HG03025 (cell line): ENCODE results near the gene UBASH3B.
"Not testable (repeated sequence)": the region's sequence is repeated elsewhere in the genome, so short reads cannot be mapped to it uniquely, and the experiment has no call there.

ENCODE experiments used
- ATAC-seq: cut with Tn5 transposase; IDR thresholded peaks from one replicate; pipeline ENCODE4 v1.9.1; 2021; ENCODE audit warnings: mild to moderate bottlenecking, moderate library complexity; ENCODE audit not compliant: unreplicated experiment, low FRiP score

Gene UBASH3B

DNA sequence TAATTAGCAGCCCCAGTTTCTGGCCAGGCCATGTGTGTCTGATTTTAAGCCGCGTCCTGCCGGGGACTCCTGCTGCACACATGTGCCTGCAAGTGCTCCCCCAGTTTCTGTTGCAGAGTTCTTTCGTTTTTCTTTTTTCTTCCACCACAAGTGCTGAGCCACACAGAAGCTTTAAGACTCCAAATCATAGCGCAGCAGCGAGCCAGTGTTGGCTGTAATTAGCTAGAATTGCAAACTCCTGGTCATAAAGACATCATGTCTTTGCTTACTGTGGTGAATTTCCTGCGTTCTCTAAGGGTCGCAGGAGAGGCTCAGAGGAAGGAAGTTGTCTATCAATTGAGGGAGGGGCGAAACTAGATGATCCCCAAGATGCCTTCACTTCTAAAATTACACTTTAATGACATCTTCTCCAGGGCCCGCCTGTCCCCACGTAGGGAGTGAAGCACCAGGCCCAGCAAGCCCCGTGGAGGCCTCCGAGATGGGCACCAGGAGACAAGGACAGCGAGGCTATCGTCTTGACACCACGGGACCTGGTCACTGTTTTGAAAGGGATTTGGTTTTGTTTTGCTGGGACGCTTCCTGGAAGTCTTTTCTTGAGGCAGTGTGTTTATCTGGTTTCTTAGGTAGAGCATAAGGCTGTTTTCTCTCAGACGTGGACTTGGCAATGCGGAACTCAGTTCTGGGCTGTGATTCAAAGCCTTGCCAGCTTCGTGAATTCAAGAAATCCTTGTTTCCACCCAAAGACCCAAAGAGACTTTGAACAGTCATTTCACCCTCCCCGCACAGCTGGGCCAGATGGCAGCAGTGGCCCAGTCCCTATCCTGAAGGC is 71.8 kb downstream of the UBASH3B start:
- ATAC-seq, result peak; percentile 79

DNA sequence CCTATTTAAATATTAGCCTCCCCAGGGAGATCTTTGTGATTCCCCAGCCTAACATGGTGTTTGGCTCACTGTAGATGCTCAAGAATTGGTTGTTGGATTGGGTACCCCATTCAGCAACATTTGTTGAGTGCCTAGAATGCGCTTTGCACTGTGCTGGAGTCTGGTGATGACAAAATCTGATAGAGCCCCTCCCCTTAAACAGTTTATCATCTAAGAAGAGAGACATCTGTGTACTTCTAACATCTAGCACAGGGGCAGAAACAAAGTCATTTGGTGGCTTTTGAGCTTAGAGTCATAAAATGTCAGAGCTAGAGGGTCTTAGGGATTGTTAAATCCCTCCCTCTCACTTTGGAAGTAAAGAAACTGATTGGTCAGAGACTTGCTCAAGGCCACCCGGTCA is 73.0 kb downstream of the UBASH3B start:
- no peak for ATAC-seq

DNA sequence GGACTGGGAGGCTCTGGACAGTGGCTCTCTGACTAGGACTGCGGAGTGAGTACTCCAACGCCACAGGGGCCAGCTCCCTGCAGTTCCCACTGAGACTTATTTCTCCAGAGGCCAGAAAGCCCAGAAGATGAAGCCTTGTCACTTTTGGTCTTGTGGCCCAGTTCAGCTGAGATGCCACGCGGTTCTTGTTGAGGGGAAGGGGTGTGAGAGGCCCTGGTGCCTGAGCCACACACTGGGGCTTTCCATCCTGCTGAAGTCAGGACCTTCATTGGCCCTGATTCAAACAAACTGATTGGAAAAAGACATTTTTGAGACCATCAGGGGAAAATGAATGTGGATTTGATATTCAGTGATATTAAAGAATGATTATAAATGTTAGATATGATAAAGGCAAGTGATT is 73.6 kb downstream of the UBASH3B start:
- ATAC-seq, result no peak

DNA sequence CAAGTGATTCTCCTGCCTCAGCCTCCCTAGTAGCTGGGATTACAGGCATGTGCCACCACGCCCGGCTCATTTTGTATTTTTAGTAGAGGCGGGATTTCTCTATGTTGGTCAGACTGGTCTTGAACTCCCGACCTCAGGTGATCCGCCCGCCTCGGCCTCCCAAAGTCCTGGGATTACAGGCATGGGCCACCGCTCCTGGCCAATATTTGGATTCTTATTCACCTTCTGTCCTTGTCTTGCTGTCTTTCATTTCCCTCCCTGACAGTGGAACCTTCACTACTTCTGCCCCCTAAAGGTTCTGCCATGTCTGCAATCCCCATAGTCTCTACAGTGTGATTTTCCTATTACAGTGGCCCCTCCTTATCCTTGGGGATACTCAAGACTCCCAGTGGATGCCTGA is 75.2 kb downstream of the UBASH3B start:
- not testable (repeated sequence) for ATAC-seq

DNA sequence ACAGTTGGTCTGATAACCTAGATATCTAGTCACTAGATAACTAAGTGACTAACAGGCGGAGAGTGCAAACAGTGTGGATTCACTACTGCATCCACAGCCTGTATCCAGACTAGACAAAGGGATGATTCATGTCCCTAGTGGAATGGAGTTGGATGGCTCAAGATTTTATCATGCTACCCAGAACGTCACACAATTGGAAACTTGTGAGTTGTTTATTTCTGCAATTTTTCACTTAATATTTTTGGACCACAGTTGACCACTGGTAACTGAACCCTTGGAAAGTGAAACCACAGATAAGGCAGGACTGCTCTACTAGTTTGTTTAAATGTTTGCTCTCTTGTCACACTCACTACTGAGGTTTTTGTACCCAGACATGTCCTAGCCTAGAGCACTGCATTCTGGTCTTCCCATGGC is 76.0 kb downstream of the UBASH3B start:
- no peak for ATAC-seq

DNA sequence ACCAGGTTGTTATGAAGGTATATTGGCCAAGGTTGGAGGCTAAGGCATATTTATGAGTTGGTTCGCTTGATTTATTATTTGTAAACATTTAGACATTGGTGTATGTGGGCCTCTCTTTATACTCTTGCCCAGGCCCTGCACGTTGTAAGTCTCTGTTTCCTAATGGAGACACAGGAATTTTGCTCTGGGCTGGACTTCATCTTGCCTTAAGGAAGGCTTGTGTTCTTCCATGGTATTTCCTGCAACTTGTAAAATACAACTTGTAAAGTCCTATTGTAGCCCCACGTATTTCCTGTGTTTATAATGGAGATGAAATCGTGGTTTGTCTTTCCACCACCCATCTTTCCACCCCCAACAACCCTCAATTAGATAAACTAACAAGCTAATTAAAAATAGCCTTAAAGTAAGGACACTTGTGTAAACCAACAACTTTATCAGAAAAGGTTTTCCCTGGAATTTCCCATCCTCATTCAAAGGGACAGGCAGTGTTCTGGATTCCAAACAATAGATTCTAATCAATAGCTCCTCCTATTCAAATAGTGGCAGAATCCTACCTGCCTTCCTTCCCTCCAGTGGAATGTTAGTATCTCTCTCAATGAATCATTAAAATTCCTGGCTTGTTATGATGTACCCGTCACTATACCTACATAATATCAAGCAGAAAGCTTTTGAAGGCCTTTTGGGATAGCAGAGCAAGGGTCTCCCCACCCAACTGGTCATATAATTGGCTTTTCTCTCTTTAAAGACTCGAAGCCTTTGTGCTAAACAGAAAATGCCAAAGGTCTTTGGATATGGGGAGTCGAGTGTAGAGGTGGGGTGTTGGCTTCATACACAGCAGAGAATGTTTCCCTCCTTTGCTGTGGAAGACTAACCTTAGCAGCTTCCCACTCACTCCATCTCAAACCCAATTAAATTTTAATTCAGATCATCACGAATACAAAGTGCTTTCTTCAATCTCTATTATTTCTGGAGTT is 77.1 kb downstream of the UBASH3B start:
- no peak for ATAC-seq

DNA sequence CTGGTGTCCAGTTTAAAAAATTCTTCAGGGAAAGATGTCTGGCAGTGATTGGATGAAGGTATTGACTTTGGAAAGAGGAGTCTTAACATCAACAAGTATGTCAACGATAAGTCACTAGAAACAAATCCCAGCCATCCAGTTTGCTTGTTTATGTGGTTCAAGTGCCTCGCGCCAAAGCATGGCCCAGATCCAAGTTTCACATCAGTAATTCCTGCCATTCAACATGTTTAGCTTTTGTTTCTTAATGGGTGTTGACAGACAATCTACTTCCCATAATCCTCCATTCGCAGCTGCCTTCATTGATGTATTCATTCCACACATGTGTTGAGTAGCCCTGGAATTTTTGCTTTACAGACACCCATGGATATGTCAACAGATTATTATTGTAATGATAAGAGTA is 77.8 kb downstream of the UBASH3B start:
- no peak for ATAC-seq

DNA sequence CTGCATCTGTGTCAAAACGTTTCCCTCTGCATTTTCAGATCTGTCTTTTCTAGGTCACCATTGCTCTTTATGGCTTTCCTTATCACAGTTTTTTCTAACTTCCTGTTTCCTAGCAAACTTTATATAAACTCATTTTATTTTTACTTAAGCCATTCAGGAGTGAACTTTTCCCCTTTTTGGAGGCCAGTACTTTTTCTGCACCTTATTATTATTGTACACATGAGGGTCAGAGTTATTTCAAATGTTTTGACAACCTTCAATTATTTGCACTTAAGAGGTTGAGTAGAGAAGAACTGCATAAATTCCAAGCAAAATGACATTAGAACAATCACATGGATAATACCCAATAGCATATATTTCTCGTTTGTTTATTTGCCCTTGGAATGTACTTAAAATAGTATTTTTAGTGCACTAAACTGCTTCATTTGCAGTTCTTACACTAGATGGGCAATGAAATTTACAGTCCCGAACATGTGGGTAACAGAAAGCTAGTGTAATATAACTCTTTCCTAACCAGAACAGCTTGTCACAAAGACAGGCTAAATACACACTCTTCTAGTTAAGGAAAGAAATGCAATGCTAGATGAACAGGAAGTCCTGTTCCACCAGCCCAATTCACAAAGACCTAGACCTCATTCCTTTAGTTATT is 79.5 kb downstream of the UBASH3B start:
- ATAC-seq, result no peak

DNA sequence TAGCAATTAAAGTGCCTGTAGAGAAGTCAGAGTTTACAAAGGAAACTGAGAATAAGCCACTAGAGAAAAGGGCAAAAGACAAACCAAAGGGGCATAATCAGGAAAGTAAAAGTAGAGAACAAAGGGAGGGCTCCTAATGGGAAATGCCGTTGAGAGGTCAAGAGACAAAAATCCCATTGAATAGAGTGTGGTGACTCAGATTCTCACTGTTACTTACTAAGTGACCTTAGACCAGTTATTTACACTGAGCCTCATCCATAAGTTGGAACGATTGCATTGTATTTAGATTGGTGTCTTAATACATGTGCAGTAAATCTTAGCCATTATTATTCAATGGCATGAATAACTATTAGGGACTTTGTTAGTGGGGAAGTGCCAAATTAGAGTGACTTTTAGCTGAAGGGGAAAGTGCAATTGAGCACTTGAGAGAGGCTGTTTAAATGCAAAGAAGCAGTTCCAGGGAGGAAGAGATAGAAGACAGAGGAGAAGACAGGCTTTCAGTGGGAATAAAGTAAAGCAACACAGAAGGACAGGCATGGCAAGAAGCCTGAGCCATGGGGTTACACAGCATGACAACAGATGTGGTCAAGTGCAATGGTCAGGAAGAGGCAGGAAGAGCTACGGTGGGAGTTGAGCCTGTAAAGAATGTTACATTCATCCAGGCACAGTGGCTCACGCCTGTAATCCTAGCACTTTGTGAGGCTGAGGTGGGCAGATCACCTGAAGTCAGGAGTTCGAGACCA is 82.6 kb downstream of the UBASH3B start:
- no peak for ATAC-seq

DNA sequence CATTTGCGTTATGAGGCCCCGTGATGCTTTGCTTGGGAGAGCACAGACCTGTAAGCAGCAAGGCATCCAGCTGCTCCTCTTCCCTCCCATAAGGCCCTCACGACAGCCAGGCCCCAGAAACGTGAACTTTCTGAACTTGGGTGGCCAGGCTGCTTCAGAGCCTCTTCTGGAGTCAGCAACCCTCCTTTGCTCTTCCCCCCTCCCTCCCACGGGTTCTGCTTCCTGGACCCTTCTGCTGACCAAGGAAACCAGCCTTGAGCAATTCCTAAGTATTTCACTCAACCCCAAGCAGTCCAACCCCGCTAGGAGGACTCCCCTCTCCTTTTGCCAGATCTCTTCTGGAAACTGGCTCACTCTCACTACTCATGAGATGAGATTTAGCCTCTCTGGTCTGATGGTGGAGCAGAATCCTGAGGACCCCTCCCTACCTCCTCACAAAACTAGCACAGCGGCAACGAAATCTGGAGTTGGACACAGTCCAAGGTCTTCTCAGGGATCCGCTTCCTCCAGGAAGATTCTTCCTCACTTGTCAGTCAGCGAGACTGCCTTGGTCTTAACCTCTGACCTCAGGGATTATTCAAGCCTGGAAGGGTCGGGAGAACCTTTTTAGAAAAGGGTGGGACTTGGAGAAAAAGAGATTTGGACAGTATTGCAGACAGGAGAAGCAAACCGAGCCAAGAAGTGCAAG is 86.2 kb downstream of the UBASH3B start:
- ATAC-seq, result no peak

DNA sequence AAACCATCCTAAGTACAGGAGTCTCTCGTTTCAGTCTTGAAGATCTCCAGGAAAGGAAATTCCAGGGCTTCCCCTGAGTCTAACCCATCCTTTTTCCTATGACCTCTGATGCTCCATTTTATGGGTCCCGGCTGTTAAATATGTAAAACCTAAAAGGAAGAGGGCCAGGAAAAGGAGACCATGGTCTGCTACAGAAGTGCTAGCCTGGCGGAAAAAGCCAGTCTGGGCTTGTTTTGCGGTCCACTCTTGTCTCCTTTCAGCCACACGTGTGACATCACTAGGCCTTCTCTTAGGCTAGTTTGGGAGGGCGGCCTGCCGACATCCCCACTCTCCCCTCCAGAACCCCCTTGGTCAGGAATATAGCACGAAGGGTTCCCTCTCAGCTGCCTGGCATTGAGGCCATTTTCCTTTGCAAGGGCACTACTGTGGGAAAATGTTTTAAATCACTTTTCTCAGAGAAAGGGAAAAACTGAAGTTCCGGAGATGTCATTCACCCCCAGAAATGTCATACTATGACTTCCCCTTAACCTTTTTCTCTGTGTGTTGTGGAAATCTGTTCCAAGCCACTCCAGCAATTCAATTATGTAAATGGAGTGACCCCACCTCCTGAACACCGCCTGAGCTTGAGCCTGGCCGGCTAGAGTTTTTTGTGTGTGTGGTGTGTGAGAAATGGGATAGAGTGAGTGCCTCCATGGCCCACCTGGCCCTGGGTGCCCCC is 86.9 kb downstream of the UBASH3B start:
- ATAC-seq, result no peak

DNA sequence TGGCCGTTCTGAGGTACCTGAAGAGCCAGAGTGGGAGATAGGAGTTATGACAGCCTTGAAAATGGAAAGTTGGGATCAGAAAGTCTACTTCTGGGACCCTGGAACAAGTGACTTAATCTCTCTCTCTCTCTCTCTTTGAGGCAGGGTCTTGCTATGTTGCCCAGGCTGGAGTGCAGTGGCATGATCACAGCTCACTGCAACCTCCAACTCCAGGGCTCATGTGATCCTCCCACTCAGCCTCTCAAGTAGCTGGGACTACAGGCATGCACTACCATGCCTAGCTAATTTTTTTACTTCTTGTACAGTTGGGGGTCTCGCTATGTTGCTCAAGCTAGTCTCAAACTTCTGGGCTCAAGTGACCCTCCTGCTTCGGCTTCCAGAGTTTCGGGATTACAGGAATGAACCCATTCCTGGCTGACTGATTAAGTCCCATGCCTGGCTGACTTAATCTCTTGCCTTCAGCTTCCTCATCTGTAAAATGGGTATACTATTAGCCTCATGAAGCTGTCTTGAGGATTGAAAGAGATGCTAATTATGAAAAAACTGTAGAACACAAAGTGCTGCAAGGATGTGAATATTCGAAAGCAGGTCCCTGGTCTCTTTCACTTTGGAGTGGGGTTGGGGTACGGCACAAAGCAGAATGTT is 87.7 kb downstream of the UBASH3B start:
- no peak for ATAC-seq

DNA sequence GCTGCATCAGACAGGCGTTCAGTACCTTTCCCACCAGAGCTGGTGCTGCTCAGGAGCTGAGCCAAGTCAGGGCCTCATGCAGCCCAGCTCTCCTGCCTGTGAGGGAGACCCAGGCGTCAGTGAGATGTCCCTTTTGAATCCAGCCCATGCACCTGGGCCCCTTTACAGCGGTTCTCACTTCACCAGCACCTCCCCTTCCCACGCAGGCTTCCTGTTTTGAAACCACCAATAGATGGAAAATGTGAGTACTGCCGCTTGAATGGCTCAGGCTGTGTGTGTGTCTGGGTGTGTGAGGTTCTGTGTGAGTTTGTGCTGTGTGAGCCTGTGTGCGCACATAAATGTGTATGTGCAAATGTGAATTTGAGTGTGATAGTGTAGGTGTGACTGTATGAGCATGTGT is 88.4 kb downstream of the UBASH3B start:
- peak; percentile 46 for ATAC-seq

DNA sequence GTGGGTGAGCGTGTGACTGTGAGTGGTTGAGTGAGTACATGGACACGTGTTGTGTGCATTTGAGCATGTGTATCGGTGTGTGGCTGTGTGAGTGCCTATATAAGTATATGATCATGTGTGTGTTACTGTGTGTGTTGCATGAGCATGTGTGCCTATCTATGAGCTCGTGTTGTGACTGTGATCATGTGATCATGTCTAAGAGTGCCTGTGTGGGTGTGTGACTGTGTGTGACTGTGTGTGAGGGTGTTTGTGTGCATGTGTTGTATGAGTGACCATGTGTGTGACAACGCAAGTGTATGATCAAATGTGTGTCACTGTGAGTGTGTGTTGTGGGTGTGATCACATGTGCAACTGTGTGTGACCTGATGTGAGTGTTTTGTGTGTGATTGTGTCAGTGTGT is 88.8 kb downstream of the UBASH3B start:
- ATAC-seq, result no peak

DNA sequence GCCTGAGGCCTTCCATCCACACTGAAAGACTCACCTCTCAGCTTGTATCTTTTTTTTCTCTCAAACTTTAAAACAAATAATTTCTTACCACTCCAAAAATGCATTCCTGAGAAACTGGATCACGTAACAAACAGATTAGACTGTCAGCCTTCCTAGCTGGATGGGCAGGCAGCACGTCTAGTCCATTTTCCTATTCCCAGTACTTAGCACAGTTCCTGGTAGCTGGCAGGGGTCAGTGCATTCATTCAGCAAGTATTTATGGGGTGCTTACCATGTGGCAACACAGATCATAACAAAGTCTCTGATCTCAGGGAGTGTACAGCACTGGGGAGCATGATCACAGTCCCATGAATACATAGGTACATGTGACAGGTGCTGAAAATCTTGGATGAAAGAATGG is 89.6 kb downstream of the UBASH3B start:
- ATAC-seq, result no peak

DNA sequence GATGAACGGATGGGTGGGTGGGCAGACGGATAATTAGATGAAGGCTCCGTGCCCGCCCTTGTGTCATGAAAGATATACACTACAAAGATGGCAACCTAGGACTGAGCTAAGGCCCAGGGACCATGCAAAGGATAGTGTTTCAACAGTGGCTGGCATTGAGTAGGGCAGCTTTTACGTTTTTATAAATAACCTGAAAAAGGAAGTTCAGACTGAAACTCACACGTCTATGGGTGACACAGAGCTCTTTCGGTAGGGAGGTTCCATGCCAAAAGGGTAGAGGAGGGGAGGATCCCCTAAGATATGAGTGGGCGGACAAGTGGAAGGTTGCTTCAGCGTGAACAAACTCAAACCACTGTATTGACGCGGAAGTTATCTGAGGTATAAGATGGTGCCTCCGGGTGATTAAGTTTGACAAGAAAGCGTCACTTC is 90.5 kb downstream of the UBASH3B start:
- ATAC-seq, result peak; percentile 70

DNA sequence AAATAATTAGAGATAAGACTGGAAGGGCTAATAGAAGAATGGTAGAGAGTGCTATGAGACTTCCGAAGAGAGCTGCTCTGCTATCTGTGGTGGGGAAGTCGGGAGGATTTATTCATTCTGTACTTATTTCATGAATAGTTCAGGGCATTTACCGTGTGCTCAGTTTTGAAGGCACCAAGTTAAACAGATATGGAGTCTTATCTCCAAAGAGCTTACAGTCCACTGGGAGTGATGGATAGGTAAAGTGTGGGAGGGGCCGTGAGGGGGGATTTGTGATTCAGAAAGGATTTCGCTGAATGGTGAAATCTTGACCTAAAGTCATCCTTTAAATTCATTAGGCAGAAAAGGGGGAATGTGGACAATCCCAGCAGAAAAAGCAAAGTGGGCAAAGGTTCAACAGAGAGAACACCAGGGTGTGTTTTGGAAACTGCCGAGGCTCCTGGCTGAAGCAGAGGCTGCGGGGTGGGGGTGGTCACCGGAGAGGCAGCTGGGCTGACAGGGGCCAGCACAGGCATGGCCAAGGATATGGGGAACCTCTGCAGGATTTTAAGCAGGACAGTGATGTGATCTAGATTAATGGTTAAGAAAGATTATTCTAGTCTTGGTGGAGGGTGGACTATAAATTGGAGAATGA is 91.2 kb downstream of the UBASH3B start:
- ATAC-seq, result no peak

DNA sequence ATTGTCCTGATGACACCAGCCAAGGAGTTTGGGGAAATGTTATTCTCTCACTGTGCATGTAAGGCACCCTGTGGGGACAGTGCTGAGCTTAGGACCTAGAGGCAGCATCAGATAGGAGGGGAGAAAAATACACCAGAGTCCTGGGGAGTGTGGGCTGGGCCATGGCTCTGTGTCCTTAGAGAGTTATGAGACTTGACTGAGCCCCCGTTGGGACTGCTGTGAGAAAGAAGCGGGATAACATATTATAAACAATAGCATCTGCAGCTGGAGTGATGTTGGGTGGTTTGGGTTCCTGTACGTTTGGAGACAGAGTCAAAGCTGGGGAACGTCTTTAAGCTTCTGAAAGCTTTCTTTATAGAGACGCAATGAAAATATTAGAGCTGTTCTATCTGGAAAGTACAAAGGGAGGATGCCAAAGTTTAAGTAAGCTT is 91.8 kb downstream of the UBASH3B start:
- ATAC-seq, result no peak
